GM10266 (cell line): ENCODE measurements around the gene CD69.

Source experiments
- DNase-seq: peaks from one replicate; pipeline ENCODE4 v3.0.0; 2012; ENCODE audit errors: extremely low spot score
- TF ChIP-seq, protein P1 (sequence below): IDR thresholded peaks from 2 replicates; pipeline ENCODE4 v1.5.1; 2012; ENCODE audit warnings: mild to moderate bottlenecking, low read depth; ENCODE audit not compliant: control insufficient read depth, insufficient read depth; ENCODE audit errors: missing control alignments

Gene CD69

DNA sequence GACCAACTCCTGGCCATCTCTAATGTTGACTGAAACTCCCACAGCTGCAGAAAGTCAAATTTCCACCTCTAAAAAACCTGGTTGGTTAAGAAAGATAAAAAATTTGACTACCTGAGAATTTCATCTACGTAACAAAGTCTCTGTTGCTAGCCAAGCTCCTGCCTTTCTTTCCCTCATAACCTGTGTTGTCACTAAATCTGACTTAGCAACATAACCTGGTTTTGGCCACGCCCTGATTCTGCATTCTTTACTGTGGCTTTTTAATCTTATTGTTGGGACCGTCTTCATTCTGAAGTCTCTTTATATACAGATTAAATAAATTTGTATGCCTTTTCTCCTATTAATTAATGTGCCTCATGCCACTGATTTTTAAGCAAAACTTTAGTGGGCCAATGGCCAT lies 16.1 kb upstream of the CD69 start:
- TF ChIP-seq, protein P1, sequence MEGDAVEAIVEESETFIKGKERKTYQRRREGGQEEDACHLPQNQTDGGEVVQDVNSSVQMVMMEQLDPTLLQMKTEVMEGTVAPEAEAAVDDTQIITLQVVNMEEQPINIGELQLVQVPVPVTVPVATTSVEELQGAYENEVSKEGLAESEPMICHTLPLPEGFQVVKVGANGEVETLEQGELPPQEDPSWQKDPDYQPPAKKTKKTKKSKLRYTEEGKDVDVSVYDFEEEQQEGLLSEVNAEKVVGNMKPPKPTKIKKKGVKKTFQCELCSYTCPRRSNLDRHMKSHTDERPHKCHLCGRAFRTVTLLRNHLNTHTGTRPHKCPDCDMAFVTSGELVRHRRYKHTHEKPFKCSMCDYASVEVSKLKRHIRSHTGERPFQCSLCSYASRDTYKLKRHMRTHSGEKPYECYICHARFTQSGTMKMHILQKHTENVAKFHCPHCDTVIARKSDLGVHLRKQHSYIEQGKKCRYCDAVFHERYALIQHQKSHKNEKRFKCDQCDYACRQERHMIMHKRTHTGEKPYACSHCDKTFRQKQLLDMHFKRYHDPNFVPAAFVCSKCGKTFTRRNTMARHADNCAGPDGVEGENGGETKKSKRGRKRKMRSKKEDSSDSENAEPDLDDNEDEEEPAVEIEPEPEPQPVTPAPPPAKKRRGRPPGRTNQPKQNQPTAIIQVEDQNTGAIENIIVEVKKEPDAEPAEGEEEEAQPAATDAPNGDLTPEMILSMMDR: no peak
- DNase-seq: no peak

DNA sequence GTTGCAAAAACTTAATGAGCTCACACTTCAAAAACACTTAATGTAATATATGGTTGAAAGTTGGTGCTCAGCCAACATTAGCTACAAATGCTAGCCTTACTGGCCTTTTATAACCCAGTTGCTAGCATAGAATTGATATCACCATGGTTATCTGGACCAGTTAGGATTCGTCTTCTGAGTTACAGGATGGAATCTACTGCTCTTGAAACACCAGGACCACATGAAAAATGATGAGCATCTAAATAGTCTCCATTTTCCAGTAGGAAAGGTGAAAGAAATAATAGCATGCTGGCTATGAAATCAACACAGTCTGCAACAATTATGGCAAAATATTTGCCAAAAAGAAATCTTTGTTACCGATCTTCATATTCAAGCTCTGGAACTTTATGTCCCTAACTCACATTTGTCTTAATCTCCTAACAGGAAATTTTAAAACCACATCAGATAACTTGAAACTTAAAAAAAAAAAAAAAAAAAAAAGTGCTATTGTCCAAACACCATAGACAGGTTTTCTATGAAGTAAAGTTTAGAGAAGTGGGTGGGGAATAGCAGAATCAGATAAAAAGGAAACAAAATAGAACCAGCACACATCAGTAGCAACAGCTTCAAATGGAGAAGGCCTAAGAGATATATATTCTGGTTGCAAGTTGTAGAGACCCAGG lies 12.6 kb upstream of the CD69 start:
- DNase-seq: no peak
- TF ChIP-seq, protein P1: no peak

- TF ChIP-seq, protein P1: no peak
- DNase-seq: no peak
Observed at GRCh38 chr12:9763025-9763424, 2.3 kb upstream of the CD69 start.

DNA sequence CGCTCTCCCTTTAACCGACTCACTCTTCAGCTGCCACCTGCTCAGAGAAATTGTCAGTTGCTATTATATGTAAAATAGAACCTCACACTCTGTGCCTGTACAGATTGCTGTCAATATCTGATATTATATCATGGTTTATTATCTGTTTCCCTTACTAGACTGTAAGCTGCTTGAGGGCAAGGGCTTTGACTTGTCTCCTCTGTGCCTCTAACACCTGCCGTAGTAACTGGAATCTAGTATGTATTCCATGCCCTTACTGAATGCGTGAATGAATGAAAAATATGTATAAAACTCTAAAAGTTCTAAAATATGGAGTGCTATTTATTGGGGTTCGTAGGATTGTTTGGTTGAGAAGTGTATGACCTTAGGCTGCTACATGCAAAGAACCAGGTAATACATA lies 1.7 kb upstream of the CD69 start:
- no peak for DNase-seq
- TF ChIP-seq, protein P1: no peak

GRCh38 chr12:9761419-9761781 lies 699 bp upstream of the CD69 start:
- no peak for DNase-seq
- TF ChIP-seq, protein P1: no peak

GRCh38 chr12:9760120-9760519 lies 581 bp downstream of the CD69 start:
- DNase-seq: no peak
- TF ChIP-seq, protein P1: no peak

GRCh38 chr12:9759694-9760093 lies 1.0 kb downstream of the CD69 start:
- no peak for DNase-seq
- TF ChIP-seq, protein P1: no peak
